ENCODE results near the gene CACNA1E. TPM values are rescaled to one million over a fixed set of nuclear protein-coding genes. Genes with fewer than 3 reads are reported as not detected.

CACNA1E gene
- total and polyA plus RNA-seq, 2 of the 13 experiments (the other 11 are each of a cell fraction or from before 2014, with no cell fraction given): not detected

DNA sequence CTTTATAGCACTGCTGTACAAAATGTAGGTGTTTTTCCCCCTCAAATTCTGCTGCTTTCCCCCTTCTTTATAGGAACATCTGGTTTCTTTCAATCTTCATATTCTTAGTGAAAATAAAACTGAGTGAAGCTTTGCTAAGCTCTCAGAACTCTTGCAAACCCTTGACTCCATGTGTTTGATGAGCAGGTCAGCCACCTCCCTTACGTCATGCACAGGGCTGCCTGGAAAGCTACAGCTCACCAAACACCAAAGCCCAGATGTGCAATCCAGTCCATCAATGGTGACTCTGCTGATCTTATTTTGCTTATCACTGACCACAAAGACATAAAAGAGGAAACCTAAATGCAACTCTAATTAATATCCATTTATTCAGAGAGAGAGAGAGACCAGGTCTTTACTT, 5.5 kb downstream of the CACNA1E start (continued):
- TF ChIP-seq, protein P1, sequence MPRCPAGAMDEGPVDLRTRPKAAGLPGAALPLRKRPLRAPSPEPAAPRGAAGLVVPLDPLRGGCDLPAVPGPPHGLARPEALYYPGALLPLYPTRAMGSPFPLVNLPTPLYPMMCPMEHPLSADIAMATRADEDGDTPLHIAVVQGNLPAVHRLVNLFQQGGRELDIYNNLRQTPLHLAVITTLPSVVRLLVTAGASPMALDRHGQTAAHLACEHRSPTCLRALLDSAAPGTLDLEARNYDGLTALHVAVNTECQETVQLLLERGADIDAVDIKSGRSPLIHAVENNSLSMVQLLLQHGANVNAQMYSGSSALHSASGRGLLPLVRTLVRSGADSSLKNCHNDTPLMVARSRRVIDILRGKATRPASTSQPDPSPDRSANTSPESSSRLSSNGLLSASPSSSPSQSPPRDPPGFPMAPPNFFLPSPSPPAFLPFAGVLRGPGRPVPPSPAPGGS (CRISPR knock-in tag; IDR thresholded peaks at IDR 0.05): no peak
- TF ChIP-seq, protein P2, sequence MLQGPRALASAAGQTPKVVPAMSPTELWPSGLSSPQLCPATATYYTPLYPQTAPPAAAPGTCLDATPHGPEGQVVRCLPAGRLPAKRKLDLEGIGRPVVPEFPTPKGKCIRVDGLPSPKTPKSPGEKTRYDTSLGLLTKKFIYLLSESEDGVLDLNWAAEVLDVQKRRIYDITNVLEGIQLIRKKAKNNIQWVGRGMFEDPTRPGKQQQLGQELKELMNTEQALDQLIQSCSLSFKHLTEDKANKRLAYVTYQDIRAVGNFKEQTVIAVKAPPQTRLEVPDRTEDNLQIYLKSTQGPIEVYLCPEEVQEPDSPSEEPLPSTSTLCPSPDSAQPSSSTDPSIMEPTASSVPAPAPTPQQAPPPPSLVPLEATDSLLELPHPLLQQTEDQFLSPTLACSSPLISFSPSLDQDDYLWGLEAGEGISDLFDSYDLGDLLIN (CRISPR knock-in tag; IDR thresholded peaks at IDR 0.05; ENCODE audit: borderline replicate concordance): no peak
- TF ChIP-seq GATAD2A (CRISPR knock-in tag; IDR thresholded peaks at IDR 0.05) (no peak), ZNF7 (CRISPR knock-in tag; IDR thresholded peaks at IDR 0.05) (no peak), ZNF891 (CRISPR knock-in tag; IDR thresholded peaks at IDR 0.05) (no peak), ZNF263 (CRISPR knock-in tag; IDR thresholded peaks at IDR 0.05) (no peak), FOXC1 (CRISPR knock-in tag; IDR thresholded peaks at IDR 0.05; ENCODE audit: borderline replicate concordance) (no peak)
- TF ChIP-seq, protein P3, sequence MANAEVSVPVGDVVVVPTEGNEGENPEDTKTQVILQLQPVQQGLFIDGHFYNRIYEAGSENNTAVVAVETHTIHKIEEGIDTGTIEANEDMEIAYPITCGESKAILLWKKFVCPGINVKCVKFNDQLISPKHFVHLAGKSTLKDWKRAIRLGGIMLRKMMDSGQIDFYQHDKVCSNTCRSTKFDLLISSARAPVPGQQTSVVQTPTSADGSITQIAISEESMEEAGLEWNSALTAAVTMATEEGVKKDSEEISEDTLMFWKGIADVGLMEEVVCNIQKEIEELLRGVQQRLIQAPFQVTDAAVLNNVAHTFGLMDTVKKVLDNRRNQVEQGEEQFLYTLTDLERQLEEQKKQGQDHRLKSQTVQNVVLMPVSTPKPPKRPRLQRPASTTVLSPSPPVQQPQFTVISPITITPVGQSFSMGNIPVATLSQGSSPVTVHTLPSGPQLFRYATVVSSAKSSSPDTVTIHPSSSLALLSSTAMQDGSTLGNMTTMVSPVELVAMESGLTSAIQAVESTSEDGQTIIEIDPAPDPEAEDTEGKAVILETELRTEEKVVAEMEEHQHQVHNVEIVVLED (CRISPR knock-in tag; IDR thresholded peaks at IDR 0.05; ENCODE audit: borderline replicate concordance): no peak

DNA sequence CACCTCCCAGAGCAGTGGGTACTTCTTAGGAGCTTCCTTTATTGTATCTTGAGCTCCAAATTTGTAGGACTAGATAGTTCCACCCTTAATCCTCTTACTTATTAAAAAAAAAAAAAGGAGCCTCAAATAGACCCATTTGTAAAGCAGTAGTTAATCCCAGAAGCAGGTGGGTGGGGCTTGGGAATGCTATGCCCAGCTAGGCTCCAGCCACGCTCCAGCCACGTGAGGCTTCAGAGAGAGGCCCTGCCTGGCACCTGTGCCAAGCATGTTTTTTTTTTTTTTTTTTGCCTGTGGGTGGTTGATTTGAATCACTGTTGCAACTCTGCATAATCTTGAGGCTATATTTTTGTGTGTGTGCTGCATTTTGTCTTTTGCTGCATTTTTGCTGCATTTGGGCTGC, 7.0 kb downstream of the CACNA1E start:
- intact Hi-C loops (cut with micrococcal nuclease; ENCODE audit: unreplicated experiment) (no loop called here), in situ Hi-C loops (cut with HindIII; ENCODE audit: extremely low pct_ligation_motif_present, low pct_unique_long_range_greater_than_20kb) (no loop called here)
- H3K36me3 ChIP-seq (replicated peaks in 1 of 2; ENCODE audit: control insufficient read depth in 1 of 2, insufficient read depth in 2 of 2, low read length in 2 of 2): no peaks in the 10 kb centered on the region
- H3K9me3 ChIP-seq (ENCODE audit: low read length): no peaks in the 10 kb centered on the region
- no TSS peak for BruUV-seq (replicated peaks)
- H3K27ac ChIP-seq (ENCODE audit: extremely low read length, insufficient read depth, low read length): no peak overlapping the region
- H3K9ac ChIP-seq (ENCODE audit: insufficient read depth, low read depth, low read length): no peak overlapping the region
- H3K79me2 ChIP-seq (ENCODE audit: insufficient read depth, low read length): no peaks in the 10 kb centered on the region
- 10% methylated on average over 2 of the region's 2 CpGs for WGBS (ENCODE audit: low lambda C conversion rate)
- FAIRE-seq (no peak), DNase-seq (ENCODE audit: low spot score) (no peak), ATAC-seq (no peak)
- no peak overlapping the region for H3K4me2 ChIP-seq (ENCODE audit: low read depth, low read length)
- H3K4me1 ChIP-seq (ENCODE audit: insufficient read depth, low read length): no peaks in the 10 kb centered on the region
- ChIA-PET POLR2A (no interaction called here), CTCF (ENCODE audit: low intra/inter-chr PET ratio, low total read pairs) (no interaction called here)
- no peak overlapping the region for H2AFZ ChIP-seq (ENCODE audit: low read length)
- peaks cover 0 to 16% of the 10 kb centered on the region in 2 experiments; a peak in 2 of 5 replicates for H3K27me3 ChIP-seq (ENCODE audit: control insufficient read depth in 1 of 2, insufficient read depth in 2 of 2, low read length in 2 of 2)
- H4K20me1 ChIP-seq (ENCODE audit: insufficient read depth, low read length): no peaks in the 10 kb centered on the region
- TF ChIP-seq JUND (CRISPR knock-in tag; IDR thresholded peaks at IDR 0.05) (no peak), ZNF619 (CRISPR knock-in tag; IDR thresholded peaks at IDR 0.05) (no peak), ZSCAN12 (CRISPR knock-in tag; IDR thresholded peaks at IDR 0.05) (no peak)
- H3K4me3 ChIP-seq (replicated peaks in 1 of 3; ENCODE audit: insufficient read depth in 1 of 3, low read depth in 2 of 3, low read length in 3 of 3): no peak overlapping the region

All from HepG2 (cell line).